Measurements from ENCODE around the gene MICALL1.

- TF ChIP-seq POLR2AphosphoS5 (IDR thresholded peaks at IDR 0.05; ENCODE audit: low read depth, low read length) (no peak), POLR2A (IDR thresholded peaks at IDR 0.05; ENCODE audit: low read depth, low read length) (no peak), SPI1 (IDR thresholded peaks at IDR 0.05; ENCODE audit: low read depth, low read length) (no peak), TAF1 (IDR thresholded peaks at IDR 0.05; ENCODE audit: low read depth, low read length) (no peak)
Observed at GRCh38 chr22:37913233-37913721, 7.2 kb downstream of the MICALL1 start.
